ENCODE measurements around the gene BMP7.
A peak's percentile ranks its signal among the peaks of the same experiment; 100 is the strongest.
"Not testable (repeated sequence)": the region's sequence is repeated elsewhere in the genome, so short reads cannot be mapped to it uniquely, and the experiment has no call there.

Gene BMP7

GRCh38 chr20:57244221-57244585, 22.2 kb downstream of the BMP7 start:
- no peak for DNase-seq (ENCODE audit: low read depth)
- no peak overlapping the region for H3K4me3 ChIP-seq (ENCODE audit: low read length)
- TF ChIP-seq CTCF (IDR thresholded peaks at IDR 0.05; ENCODE audit: insufficient read depth, low read depth, low read length, missing control alignments), result no peak

GRCh38 chr20:57243480-57244220, 22.8 kb downstream of the BMP7 start:
- H3K4me3 ChIP-seq (ENCODE audit: low read length), result no peak overlapping the region
- no peak for TF ChIP-seq CTCF (IDR thresholded peaks at IDR 0.05; ENCODE audit: insufficient read depth, low read depth, low read length, missing control alignments)
- DNase-seq (ENCODE audit: low read depth), result peak; percentile 45

GRCh38 chr20:57242414-57242813, 24.0 kb downstream of the BMP7 start:
- DNase-seq (ENCODE audit: low read depth), result no peak
- H3K4me3 ChIP-seq (ENCODE audit: low read length), result no peak overlapping the region
- TF ChIP-seq CTCF (IDR thresholded peaks at IDR 0.05; ENCODE audit: insufficient read depth, low read depth, low read length, missing control alignments), result no peak

GRCh38 chr20:57241363-57241991, 25.0 kb downstream of the BMP7 start:
- no peak for TF ChIP-seq CTCF (IDR thresholded peaks at IDR 0.05; ENCODE audit: insufficient read depth, low read depth, low read length, missing control alignments)
- H3K4me3 ChIP-seq (ENCODE audit: low read length), result no peak overlapping the region
- no peak for DNase-seq (ENCODE audit: low read depth)

GRCh38 chr20:57240581-57241362, 25.7 kb downstream of the BMP7 start:
- DNase-seq (ENCODE audit: low read depth), result no peak
- no peak overlapping the region for H3K4me3 ChIP-seq (ENCODE audit: low read length)
- no peak for TF ChIP-seq CTCF (IDR thresholded peaks at IDR 0.05; ENCODE audit: insufficient read depth, low read depth, low read length, missing control alignments)

- DNase-seq (ENCODE audit: low read depth), result not testable (repeated sequence)
Observed at GRCh38 chr20:57239725-57240124, 26.7 kb downstream of the BMP7 start.

GRCh38 chr20:57239324-57239723, 27.1 kb downstream of the BMP7 start:
- not testable (repeated sequence) for DNase-seq (ENCODE audit: low read depth); H3K4me3 ChIP-seq (ENCODE audit: low read length)

More at GRCh38 chr20:57239725-57240124, 26.7 kb downstream of the BMP7 start:
- H3K4me3 ChIP-seq (ENCODE audit: low read length), result not testable (repeated sequence)
